ENCODE data around the gene ITPK1. TPM values are rescaled to one million over a fixed set of nuclear protein-coding genes. Genes with fewer than 3 reads are reported as not detected.

ITPK1 gene
- total RNA-seq, 1 donor from 2014 or later, result 24.0 TPM

DNA sequence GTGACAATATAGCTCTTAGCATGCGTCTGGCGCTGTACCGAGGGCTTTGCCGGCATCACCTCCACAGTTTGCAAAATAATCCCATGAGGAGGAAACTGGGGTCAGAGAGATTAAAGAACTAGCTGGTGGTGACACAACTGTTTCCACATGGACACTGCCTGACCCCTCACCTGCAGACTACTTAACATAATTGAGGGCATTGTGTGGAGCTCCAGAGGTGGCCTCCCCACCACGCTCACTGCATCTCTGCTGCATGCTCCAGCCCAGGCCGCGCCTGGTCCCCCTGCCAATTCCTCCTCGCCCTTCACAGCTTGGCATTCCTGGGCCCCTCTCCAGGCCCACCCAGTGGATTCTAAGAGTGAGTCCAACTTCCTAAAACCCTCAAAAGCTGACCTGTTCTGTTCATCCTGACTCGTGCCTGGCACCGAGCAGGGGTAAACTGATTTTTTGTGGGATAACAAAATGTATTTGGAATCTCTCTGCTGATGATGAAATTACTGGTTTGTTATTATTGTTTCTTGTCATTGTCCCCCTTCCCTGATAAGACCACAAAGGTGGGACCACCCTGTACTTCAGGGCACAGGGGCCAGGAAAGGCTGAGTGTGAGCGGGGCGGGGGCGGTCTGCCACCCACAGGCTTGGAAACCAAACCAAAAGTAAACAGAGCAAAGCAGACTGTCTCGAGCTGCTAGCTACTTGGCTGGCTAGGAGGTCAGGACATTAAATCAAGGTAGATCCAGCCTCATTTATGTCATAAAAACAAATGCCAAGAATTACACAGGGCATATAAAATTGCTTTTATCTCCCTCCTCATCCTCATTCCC is 152.2 kb downstream of the ITPK1 start:
- peak; percentile 15 for DNase-seq

DNA sequence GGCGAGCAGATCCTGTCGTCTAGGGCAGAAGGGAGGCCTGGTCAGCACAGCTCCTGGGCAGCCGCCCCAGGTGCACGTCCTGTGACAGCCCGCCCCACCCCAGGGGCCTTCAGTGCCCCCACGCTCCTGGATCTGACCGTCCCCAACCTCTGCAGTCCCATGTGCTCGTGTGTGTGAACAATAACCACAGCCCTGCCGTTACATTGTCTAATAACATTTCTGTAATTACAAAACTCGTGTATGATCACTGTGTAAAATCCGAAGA is 153.0 kb downstream of the ITPK1 start:
- DNase-seq, result no peak

GRCh38 chr14:92962031-92962830 is 153.5 kb downstream of the ITPK1 start:
- DNase-seq, result no peak

- DNase-seq, result no peak
Measured at GRCh38 chr14:92961567-92961855, 154.2 kb downstream of the ITPK1 start.

DNA sequence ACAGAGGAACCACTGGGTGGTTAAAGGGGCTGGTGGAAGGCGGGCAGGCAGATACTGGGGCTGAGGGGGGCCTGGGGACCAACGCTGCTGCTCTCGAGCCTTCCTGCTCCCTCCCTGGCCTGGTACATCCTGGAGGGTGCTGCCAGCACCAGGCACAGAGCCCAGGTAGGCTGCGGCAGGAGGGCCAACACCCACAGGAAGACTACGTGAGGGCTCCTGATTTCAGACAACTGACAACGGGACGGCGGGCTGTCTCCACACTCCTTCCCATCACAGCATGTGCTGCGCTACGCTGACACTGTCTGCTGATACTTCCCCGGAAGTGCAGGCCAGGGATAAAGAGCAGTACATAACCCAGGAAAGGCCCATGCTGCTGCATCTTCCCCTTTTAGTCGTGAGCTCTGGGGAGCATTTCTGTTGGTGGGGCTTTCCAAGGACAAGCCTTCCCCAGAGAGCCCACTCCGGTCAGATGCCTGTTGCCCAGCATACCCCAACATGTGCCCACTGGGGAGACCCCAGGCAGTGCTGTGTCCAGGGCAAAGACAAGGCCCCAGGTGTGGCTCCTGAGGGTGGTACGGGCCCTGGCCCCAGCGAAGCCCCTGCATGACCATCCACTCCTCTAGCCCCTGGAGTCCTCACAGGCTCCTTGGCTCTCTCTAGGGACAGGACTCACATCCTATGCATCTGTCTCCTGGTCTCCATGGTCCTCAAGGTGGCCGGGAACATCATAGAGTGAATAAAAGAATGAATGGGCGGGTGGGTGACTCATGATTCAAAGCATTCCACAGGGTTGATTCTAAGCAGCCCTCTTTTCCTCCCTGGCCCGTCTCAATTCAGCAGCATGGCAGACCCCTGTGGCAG is 154.8 kb downstream of the ITPK1 start:
- peak; percentile 45 for DNase-seq

- DNase-seq, result no peak
Measured at GRCh38 chr14:92959761-92960680, 155.7 kb downstream of the ITPK1 start.

DNA sequence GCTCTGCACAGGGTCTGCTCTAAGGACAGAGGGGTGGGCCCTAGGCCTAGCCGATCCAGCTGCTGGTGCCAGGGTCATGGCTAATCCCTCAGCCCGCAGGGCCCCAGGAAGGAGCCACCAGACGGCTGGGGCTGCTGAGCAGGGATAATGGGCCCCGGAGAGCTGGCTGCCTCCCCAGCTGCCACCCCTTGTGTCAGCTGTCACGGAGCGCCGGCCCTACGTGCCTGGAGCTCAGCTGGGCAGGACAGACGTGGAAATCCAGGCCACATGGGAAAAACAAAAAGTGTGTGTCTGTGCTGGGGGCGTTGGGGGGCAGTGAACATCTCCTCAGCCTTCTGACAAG is 156.6 kb downstream of the ITPK1 start:
- DNase-seq, result no peak

DNA sequence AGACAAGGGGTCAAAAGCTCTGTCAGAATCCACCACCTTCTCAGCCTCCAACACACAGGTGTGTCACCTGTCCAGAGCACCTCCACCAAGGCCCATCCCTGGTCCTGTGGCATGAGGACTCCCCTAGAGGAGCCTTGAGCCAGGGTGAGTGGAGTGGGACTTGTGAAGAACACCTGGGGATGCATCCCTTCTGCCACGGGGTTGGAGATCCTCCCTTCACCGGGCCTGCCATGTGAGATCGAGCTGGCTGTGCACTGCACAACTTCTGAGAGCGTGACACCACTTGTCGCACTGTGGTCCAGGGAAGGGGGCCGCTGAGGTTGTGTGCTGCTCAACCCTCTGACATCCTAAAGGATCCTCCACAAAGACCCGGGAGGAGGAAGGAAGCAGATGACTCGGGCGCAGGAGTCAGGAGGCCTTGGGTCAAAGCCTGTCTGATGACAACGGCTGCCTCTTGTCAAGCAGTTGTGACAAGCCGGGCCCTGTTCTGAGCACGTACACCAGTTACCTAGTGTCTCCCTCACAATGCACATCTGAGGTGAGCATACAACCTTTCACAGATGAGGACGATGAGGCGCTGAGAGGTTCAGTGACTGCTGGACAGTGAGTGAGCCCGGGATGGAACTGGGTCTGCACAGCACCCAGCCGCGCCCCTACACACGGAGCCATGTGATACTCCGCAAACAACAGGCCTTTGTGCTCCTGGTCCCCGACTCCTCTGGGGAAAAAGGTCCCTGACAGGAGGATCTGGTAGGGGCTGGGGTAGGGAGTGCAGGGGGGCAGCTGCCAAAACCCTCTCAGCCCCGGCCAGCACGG is 157.1 kb downstream of the ITPK1 start:
- DNase-seq, result no peak

GRCh38 chr14:92956961-92957360 is 158.8 kb downstream of the ITPK1 start:
- no peak for DNase-seq

- no peak for DNase-seq
Measured at GRCh38 chr14:92955381-92955780, 160.3 kb downstream of the ITPK1 start.

DNA sequence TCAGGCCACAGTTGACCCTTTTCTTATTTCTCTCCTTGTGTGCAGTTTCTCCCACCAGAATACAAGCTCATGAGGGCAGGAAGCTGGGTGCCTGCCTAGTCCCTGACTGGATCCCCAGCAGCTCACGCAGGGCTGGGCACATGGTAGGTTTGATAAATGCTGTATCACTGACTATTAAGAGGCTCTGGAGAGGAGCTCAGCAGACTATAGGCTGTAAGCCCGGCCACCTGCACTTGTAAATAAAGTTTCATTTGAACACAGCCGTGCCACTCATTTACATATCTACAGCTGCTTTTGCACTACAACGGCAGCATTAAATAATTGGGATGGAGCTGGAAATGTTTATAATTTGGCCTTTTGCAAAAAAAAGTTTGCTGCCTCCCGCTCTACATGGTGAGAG is 160.8 kb downstream of the ITPK1 start:
- no peak for DNase-seq

DNA sequence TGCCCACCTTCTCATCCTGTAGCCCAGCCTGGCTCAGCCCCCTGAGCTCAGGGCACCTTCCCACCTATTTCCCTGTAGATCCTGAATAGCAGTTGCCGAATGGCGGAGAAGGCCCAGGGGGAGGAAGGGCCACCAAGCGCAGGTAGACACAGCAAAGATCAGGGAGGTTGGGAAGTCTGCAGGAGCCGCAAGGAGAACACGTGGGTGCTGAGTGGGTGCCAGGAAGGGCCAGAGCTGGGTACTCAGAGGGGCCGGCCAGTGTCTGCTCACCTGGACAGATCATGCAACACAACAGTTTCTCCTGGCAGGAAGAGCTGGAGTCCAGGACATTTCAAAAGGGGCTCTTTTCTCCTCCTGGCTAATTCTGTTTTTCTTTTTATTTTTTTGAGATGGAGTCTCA is 162.2 kb downstream of the ITPK1 start:
- DNase-seq, result no peak

DNA sequence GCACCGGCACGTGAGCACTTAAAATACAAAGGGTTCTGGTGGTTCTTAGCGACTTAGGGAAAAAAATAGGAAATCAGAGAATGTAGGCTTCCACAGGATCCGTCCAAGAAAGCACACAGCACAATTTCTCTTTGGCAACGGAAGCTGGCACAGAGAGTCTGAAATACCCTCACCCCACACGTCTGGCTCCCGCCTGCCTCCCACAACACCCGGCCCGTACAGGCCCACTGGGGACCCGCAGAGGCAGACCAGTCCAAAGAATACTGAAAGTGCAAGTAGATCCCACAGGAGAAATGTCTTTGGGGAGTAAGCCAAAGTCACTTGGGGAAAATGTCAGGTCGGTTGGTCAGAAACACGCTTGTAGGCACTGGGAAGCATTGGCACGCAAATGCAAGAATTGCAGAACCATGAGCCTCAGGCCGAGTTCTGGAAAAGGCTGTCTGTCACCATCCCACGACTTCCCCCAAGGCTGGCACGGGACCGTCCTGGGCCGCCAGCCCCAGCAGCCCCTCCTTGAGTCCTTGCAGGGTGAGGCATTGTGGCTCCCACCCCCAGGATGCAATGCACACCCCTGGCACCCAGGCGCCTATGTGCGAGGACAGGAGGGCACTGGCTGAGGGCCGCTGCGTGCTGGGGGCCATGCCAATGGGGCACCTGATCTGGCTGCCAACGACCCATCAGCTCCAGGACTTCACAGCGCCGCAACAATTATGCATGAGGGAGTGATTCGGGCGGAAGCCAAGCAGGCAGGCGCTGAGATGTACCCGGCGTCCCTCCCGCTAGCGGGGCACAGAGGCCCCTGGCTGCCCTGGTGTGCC is 163.0 kb downstream of the ITPK1 start:
- no peak for DNase-seq

DNA sequence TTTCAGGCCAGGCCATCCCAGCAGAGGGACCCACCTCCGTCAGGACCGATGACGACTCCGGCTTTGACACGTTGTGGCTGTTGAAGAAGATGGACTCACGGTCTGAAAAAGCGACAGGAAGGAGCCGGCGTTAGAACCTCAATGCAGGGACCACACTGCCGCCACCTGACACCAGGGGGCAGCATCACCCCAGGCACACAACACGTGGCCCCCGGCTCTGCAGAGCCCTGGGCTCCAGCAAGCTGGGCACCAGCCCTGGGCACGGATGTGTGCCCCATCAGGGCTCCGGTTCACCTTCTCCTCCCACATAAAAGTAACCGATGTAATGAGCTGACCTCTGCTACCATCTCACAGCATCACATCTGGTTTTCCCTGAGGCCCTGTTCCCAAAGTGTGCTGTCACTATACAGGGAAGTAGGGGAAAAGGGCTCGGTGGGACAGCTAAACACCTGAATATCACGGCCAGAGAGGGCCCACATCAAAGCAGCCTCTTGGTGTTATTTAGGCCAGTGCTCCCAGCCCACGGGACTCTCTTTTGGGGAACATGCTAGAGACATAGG is 163.7 kb downstream of the ITPK1 start:
- peak; percentile 86 for DNase-seq

DNA sequence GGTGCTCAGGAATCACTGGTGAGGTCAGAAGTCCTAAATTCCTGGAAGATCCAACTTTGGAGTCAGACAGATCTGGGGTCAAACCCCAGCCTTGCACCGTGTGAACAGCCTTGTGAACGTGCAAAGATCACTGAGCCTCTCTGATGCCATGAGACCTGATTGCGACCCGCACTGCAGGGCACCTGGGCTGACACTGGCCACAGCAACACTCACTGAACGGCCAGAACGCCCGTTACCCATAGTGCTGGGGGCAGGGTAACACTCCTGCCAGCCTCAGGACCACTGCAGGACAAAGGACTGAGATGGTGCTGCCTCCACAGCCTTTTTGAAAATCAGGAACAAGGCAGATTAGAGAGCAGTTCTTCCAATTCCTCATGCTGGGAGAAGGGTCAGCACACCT is 164.5 kb downstream of the ITPK1 start:
- DNase-seq, result no peak

DNA sequence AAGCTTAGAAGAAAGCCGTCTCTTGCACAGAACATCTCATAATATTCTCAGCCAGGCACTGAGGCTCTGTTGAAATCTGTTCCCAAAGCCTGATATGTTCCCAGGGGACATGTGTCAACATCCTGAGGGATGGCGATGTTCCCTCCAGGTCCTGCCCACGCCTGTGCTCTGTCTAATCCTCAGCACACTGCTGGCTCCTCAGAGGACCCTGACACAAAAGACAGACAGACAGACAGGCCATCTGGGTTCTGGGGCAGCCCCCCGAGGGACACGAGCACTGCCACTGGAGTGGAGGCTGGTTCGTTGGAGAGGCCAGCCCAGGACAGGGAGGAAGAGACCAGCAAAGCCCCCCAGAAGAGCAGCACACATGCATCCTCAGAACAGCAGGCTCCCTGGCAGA is 165.0 kb downstream of the ITPK1 start:
- no peak for DNase-seq

DNA sequence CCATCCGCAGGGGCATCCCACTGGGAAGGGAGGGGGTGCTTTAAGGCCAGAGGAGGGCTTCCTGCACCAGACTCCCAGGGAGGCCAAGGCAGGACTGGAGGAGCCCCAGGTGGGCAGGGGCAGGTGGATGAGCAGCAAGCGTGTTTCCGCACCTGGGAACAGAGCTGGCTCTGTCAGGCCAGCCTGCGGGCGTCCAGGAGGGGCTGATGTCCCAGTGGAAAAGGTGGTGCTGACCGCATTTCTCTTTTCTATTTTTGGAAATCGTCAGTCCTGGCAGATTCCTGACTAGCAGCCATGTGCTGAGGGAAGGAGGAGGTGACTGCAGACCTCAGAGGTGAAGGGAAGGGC is 165.6 kb downstream of the ITPK1 start:
- DNase-seq, result no peak

DNA sequence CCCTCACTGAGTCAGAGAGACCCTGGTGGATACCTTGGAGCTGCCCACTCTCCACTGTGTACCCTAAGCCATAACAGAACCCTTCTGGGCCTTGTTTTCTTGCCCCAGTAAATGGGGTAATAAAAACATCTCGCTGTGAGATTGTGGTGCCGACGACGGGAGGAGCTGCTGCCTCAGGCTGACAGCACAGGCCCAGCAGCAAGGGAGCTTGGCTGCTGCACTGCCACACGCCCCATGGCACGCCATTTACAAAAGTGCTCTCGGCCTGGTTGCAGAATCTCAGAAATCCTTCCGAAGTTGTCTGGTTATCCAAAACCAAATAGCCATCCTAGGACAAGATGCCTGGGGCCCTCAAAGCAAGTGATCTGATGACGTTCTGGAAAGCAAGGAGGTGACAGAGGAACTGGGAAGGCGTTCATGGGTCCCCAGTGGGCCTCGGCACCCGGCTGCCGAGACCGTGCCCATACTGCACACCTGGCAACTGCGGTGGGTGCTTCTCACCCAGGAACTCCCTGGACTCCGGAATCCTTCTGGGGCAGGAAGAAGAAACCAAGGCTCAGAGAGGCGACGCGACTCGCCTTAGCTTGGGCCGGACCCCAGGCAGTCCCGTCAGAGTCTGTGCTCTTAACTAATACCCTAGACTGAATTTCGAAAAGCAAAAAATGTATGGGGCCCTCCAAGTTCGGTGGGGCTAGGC is 166.1 kb downstream of the ITPK1 start:
- DNase-seq, result no peak

DNA sequence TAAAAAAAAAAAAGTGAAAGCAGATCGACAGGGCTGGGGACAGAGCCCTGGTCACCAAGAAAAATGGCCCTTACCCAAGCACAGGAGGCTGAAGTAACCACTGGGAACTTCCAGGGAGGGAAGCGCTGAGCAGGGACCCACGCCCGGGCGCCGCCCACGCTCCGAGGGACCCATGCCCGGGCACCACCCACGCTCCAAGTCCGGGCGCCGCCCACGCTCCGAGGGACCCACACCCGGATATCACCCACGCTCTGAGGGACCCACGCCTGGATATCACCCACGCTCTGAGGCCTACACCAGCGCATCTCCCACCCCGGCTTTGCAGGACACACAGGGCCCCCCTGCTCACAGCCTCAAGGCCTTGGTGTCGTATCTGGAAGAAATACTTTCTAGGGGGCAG is 167.1 kb downstream of the ITPK1 start:
- DNase-seq, result no peak
